ENCODE measurements around the gene ATP1B3. TPM values are rescaled to one million over a fixed set of nuclear protein-coding genes. Genes with fewer than 3 reads are reported as not detected.
A peak's percentile ranks its signal among the peaks of the same experiment; 100 is the strongest.

The ATP1B3 gene
- total and polyA plus RNA-seq, 2 of the 13 experiments (the other 11 are each of a cell fraction or from before 2014, with no cell fraction given): 84.3 to 93.6 TPM

GRCh38 chr3:141875893-141876380 is 506 bp upstream of the ATP1B3 start (continued):
- TF ChIP-seq ZNF362 (CRISPR knock-in tag; IDR thresholded peaks at IDR 0.05; ENCODE audit: borderline replicate concordance) (no peak), ZNF296 (CRISPR knock-in tag; conservative IDR thresholded peaks at IDR 0.05) (no peak), ZFP37 (CRISPR knock-in tag; IDR thresholded peaks at IDR 0.05; ENCODE audit: borderline replicate concordance) (no peak), ZNF205 (CRISPR knock-in tag; IDR thresholded peaks at IDR 0.05) (0 out of 2 replicates have a peak, but pooled peaks have one; percentile 7), ZNF160 (CRISPR knock-in tag; IDR thresholded peaks at IDR 0.05) (no peak), ZIK1 (CRISPR knock-in tag; IDR thresholded peaks at IDR 0.05; ENCODE audit: borderline replicate concordance, low read depth) (no peak), ZBTB25 (CRISPR knock-in tag; IDR thresholded peaks at IDR 0.05) (no peak), CHD2 (IDR thresholded peaks at IDR 0.05; ENCODE audit: low read depth, low read length) (no peak), ZNF335 (CRISPR knock-in tag; IDR thresholded peaks at IDR 0.05) (no peak), NFKB2 (CRISPR knock-in tag; IDR thresholded peaks at IDR 0.05; ENCODE audit: borderline replicate concordance) (0 out of 2 replicates have a peak, but pooled peaks have one; percentile 9), ZNF124 (CRISPR knock-in tag; IDR thresholded peaks at IDR 0.05) (no peak), HNRNPLL (IDR thresholded peaks at IDR 0.05; ENCODE audit: low read depth, low read length, poor library complexity, severe bottlenecking) (peak; percentile 8), ZNF350 (CRISPR knock-in tag; IDR thresholded peaks at IDR 0.05; ENCODE audit: borderline replicate concordance, low read depth) (peak; percentile 32; the same call in 1 of the 2 replicates), ZNF224 (CRISPR knock-in tag; IDR thresholded peaks at IDR 0.05) (no peak), HHEX (CRISPR knock-in tag; IDR thresholded peaks at IDR 0.05) (no peak), FOXA1 (IDR thresholded peaks at IDR 0.05) (no peak), FOXA1 (CRISPR knock-in tag; IDR thresholded peaks at IDR 0.05) (no peak), KDM5B (CRISPR knock-in tag; IDR thresholded peaks at IDR 0.05; ENCODE audit: borderline replicate concordance) (peak; percentile 64; the same call in 1 of the 2 replicates), SOX6 (IDR thresholded peaks at IDR 0.05) (no peak), SOX6 (CRISPR knock-in tag; IDR thresholded peaks at IDR 0.05) (no peak; the same call in none of the 2 replicates), ZBTB20 (CRISPR knock-in tag; IDR thresholded peaks at IDR 0.05; ENCODE audit: borderline replicate concordance, low read depth) (no peak), ZNF180 (CRISPR knock-in tag; IDR thresholded peaks at IDR 0.05; ENCODE audit: borderline replicate concordance, low read depth) (no peak), NR2F2 (IDR thresholded peaks at IDR 0.05; ENCODE audit: borderline replicate concordance, low read depth) (no peak), NFRKB (IDR thresholded peaks at IDR 0.05) (no peak), ATRX (CRISPR knock-in tag; IDR thresholded peaks at IDR 0.05; ENCODE audit: borderline replicate concordance) (no peak), ZNF547 (CRISPR knock-in tag; IDR thresholded peaks at IDR 0.05) (peak; percentile 13; the same call in 1 of the 2 replicates), RBM22 (optimal IDR thresholded peaks at IDR 0.05; ENCODE audit: low read length) (no peak), CEBPB (IDR thresholded peaks at IDR 0.05; ENCODE audit: borderline replicate concordance, low read depth, low read length) (no peak), KLF6 (CRISPR knock-in tag; IDR thresholded peaks at IDR 0.05) (no peak), DMTF1 (CRISPR knock-in tag; IDR thresholded peaks at IDR 0.05) (no peak)

Data from HepG2 (cell line).